Progenitor cell of endocrine pancreas (in vitro differentiated cells): Measurements from ENCODE around the gene DLEU7. TPM values are rescaled to one million over a fixed set of nuclear protein-coding genes. Genes with fewer than 3 reads are reported as not detected.

Source experiments
- DNase-seq: peaks from one replicate; pipeline ENCODE4 v3.0.0; 2021; ENCODE audit warnings: low spot score; ENCODE audit not compliant: unreplicated experiment
- H3K27ac Mint-ChIP-seq: 2 replicates; pipeline ENCODE4 v1.8.0; 2021; ENCODE audit warnings: mild to moderate bottlenecking, moderate library complexity, mixed read lengths
- H3K27me3 Mint-ChIP-seq: 2 replicates; pipeline ENCODE4 v1.8.0; 2021; ENCODE audit warnings: mixed read lengths
- H3K36me3 Mint-ChIP-seq: 2 replicates; pipeline ENCODE4 v1.8.0; 2022; ENCODE audit warnings: mixed read lengths; ENCODE audit not compliant: insufficient read depth
- H3K4me1 Mint-ChIP-seq: 2 replicates; pipeline ENCODE4 v1.8.0; 2021; ENCODE audit warnings: low read depth, mixed read lengths
- H3K4me3 Mint-ChIP-seq: 2 replicates; pipeline ENCODE4 v1.8.0; 2021; ENCODE audit warnings: low read depth, mild to moderate bottlenecking, moderate library complexity, mixed read lengths
- H3K9me3 Mint-ChIP-seq: 2 replicates; pipeline ENCODE4 v1.8.0; 2021; ENCODE audit warnings: low read depth, mixed read lengths
- total RNA-seq: library from RNA; stranded (reverse); gene quantifications from 2 replicates; pipeline ENCODE4 v1.2.1, GENCODE V29; 2021
- TF ChIP-seq, protein P1 (sequence below): fragments of 200-600 bp; sonication (generic); IDR thresholded peaks from one replicate; pipeline ENCODE4 v1.5.0; 2021; ENCODE audit warnings: antibody characterized with exemption, mild to moderate bottlenecking; ENCODE audit not compliant: unreplicated experiment

The DLEU7 gene
- total RNA-seq, 1 donor from 2014 or later, result 0.50 TPM

DNA sequence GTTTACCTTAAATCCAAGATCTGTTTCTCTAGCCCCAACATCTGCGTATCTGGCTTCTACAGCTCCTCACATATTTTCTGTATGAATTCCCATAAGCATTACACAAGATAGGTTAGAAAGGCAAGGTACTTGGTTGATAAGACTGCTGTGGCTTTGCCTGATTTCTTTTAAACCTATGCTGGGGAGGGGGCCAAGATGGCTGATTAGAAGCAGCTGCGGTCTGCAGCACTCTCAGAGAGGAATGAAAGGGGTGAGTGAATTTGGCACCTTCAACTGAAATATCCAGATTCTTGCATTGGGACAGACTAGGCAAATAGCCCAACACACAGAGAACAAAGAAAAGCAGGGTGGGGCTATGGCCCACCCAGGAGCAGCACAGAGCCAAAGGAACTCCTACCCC lies 12.2 kb upstream of the DLEU7 start:
- TF ChIP-seq, protein P1, sequence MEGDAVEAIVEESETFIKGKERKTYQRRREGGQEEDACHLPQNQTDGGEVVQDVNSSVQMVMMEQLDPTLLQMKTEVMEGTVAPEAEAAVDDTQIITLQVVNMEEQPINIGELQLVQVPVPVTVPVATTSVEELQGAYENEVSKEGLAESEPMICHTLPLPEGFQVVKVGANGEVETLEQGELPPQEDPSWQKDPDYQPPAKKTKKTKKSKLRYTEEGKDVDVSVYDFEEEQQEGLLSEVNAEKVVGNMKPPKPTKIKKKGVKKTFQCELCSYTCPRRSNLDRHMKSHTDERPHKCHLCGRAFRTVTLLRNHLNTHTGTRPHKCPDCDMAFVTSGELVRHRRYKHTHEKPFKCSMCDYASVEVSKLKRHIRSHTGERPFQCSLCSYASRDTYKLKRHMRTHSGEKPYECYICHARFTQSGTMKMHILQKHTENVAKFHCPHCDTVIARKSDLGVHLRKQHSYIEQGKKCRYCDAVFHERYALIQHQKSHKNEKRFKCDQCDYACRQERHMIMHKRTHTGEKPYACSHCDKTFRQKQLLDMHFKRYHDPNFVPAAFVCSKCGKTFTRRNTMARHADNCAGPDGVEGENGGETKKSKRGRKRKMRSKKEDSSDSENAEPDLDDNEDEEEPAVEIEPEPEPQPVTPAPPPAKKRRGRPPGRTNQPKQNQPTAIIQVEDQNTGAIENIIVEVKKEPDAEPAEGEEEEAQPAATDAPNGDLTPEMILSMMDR, result no peak
- H3K36me3 Mint-ChIP-seq, result peaks cover 4% of the 10 kb centered on the region
- H3K9me3 Mint-ChIP-seq, result peaks cover 31% of the 10 kb centered on the region
- no peak overlapping the region for H3K4me3 Mint-ChIP-seq
- H3K27me3 Mint-ChIP-seq, result no peaks in the 10 kb centered on the region
- H3K27ac Mint-ChIP-seq, result no peak overlapping the region
- DNase-seq, result no peak
- H3K4me1 Mint-ChIP-seq, result no peaks in the 10 kb centered on the region

DNA sequence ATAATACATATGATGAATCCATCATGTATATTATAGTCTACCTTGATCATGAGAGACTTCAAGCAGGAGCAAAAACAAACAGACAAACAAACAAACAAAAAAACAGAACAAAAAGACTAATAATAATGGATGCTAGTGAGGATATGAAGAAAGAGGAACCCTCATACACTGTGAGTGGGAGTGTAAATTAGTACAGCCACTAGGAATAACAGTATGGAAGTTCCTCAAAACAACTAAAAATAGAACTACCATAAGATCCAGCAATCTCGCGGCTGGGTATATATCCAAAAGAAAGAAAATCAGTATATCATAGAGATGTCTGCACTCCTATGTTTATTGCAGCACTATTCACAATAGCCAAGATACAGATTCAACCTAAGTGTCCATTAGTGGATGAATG lies 7.0 kb upstream of the DLEU7 start:
- TF ChIP-seq, protein P1, result no peak
- Mint-ChIP-seq H3K4me1 (no peaks in the 10 kb centered on the region), H3K4me3 (no peak overlapping the region), H3K27me3 (peaks cover 12% of the 10 kb centered on the region), H3K9me3 (no peaks in the 10 kb centered on the region), H3K36me3 (no peaks in the 10 kb centered on the region), H3K27ac (no peak overlapping the region)
- DNase-seq, result no peak

DNA sequence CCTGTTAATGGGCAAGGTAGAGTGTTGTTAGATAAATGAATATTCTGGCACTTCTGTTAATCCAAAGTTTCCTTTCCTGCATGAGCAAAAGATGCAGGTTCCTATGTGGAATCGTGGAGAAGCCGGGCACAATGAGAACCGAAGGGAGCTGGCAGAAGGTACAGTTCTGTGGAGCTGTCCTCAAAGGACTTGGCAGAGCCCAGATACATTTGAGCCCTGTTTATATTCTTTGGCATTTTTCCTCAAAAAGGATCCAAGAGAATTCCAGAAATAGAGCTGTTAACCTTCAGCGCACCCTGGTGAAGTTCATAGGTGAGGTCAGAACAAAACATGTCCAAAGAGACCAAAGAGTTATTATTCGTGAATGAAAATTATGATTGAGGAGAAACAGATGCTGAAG lies 4.0 kb upstream of the DLEU7 start:
- no peak for DNase-seq
- H3K36me3 Mint-ChIP-seq, result no peaks in the 10 kb centered on the region
- peaks cover 2% of the 10 kb centered on the region for H3K4me1 Mint-ChIP-seq
- H3K27me3 Mint-ChIP-seq, result peaks cover 30% of the 10 kb centered on the region
- TF ChIP-seq, protein P1, result no peak
- H3K27ac Mint-ChIP-seq, result no peak overlapping the region
- no peak overlapping the region for H3K4me3 Mint-ChIP-seq
- no peaks in the 10 kb centered on the region for H3K9me3 Mint-ChIP-seq

DNA sequence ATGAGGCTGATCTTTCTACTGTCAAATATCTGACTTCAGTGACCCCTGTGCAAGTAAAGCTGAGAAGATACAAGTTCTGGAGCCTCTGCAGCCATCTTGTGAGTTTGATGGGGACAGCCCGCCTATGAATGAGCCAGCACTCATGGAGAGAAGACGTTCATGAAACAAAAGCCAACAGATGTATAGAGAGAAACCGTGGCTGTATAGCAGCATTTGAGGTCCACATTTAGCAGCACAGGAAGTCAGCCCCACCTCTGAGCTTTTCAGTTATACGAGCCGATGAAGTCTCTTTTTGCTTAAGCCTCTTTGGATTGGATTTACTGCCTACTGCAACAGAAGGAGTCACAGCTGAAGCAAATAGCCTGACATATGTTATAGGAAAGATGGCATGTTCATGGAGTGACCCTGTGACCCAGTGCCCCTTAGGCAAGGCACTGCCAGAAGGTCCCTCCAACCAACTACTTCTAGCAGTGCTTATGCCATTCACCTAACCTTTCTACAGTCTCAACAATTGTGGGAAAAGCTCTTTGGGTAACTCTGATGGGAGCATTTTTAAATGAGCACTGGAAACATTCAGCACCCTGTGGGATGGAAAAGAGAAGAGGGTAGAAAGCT lies 3.5 kb upstream of the DLEU7 start:
- no peak overlapping the region for H3K4me3 Mint-ChIP-seq
- no peaks in the 10 kb centered on the region for H3K36me3 Mint-ChIP-seq
- DNase-seq, result no peak
- TF ChIP-seq, protein P1, result no peak
- no peak overlapping the region for H3K27ac Mint-ChIP-seq
- H3K27me3 Mint-ChIP-seq, result peaks cover 35% of the 10 kb centered on the region
- H3K9me3 Mint-ChIP-seq, result no peaks in the 10 kb centered on the region
- H3K4me1 Mint-ChIP-seq, result peaks cover 3% of the 10 kb centered on the region

DNA sequence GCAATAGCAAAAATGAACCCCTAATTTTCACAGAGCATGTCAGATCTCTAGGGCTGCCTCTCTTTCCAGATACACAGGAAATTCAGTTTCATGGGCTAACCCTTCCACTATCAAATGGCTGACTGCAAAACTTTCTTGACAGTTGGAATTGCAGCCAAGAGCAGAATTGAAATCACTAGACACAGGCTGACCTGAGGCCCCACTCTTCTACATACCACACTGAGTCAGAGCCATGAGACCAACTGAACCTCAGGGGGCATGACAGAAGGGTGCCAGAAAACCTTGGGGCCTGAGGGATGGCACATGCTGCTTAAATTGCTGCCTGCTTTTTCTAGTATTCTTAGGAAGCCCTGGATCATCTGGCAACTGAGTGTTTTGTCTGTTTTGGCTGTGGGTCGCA lies 1.7 kb upstream of the DLEU7 start:
- Mint-ChIP-seq H3K4me3 (no peak overlapping the region), H3K9me3 (no peaks in the 10 kb centered on the region), H3K4me1 (peaks cover 3% of the 10 kb centered on the region), H3K27me3 (peaks cover 51% of the 10 kb centered on the region), H3K27ac (no peak overlapping the region), H3K36me3 (no peaks in the 10 kb centered on the region)
- TF ChIP-seq, protein P1, result no peak
- no peak for DNase-seq
